H9 (cell line): ENCODE data around the gene HOXC11. TPM values are rescaled to one million over a fixed set of nuclear protein-coding genes. Genes with fewer than 3 reads are reported as not detected.

Experiments used
- DNase-seq: peaks from one replicate; pipeline ENCODE4 v3.0.0-alpha.2; 2017
- H2AFZ ChIP-seq: one replicate; pipeline ENCODE4 v1.6.1; 2013; ENCODE audit warnings: mild to moderate bottlenecking, low read length, control low read depth, moderate library complexity
- H2AK5ac ChIP-seq: 2 replicates; pipeline ENCODE4 v1.6.1; 2013; ENCODE audit warnings: low read length, control low read depth, mixed read lengths; ENCODE audit not compliant: insufficient read length
- H2BK120ac ChIP-seq: one replicate; pipeline ENCODE4 v1.6.1; 2013; ENCODE audit warnings: low read depth, mild to moderate bottlenecking, low read length, control low read depth, inconsistent platforms; ENCODE audit not compliant: poor library complexity, severe bottlenecking
- H2BK12ac ChIP-seq: 2 replicates; pipeline ENCODE4 v1.6.1; 2013; ENCODE audit warnings: low read length, control low read depth, mixed read lengths, low read depth; ENCODE audit not compliant: insufficient read length
- H2BK15ac ChIP-seq: 2 replicates; pipeline ENCODE4 v1.6.1; 2013; ENCODE audit warnings: low read depth, low read length, control low read depth
- H2BK20ac ChIP-seq: one replicate; pipeline ENCODE4 v1.6.1; 2013; ENCODE audit warnings: low read depth, mild to moderate bottlenecking, low read length, control low read depth, inconsistent platforms; ENCODE audit not compliant: poor library complexity, severe bottlenecking
- H2BK5ac ChIP-seq: 2 replicates; pipeline ENCODE4 v1.6.1; 2013; ENCODE audit warnings: low read length, control low read depth, mixed read lengths; ENCODE audit not compliant: insufficient read length
- H3K14ac ChIP-seq: 2 replicates; pipeline ENCODE4 v1.6.1; 2013; ENCODE audit warnings: low read length, control low read depth; ENCODE audit not compliant: insufficient read depth
- H3K18ac ChIP-seq: 2 replicates; pipeline ENCODE4 v1.6.1; 2013; ENCODE audit warnings: low read depth, mild to moderate bottlenecking, mixed read lengths, low read length, control low read depth; ENCODE audit not compliant: insufficient read length
- H3K23ac ChIP-seq: 2 replicates; pipeline ENCODE4 v1.6.1; 2013; ENCODE audit warnings: low read length, control low read depth, mixed read lengths, low read depth; ENCODE audit not compliant: insufficient read length
- H3K23me2 ChIP-seq: 2 replicates; pipeline ENCODE4 v1.6.1; 2013; ENCODE audit warnings: low read depth, mild to moderate bottlenecking, mixed read lengths, low read length, control low read depth; ENCODE audit not compliant: insufficient read length, poor library complexity, severe bottlenecking
- H3K27ac ChIP-seq: 2 replicates; pipeline ENCODE4 v1.5.1; 2013; ENCODE audit warnings: low read length, control low read depth, mixed read lengths, low read depth; ENCODE audit not compliant: insufficient read length
- H3K27me3 ChIP-seq: 2 replicates; pipeline ENCODE4 v1.6.1; 2013; ENCODE audit warnings: low read length, control low read depth, inconsistent platforms; ENCODE audit not compliant: insufficient read depth
- H3K4ac ChIP-seq: 2 replicates; pipeline ENCODE4 v1.6.1; 2013; ENCODE audit warnings: low read depth, mild to moderate bottlenecking, control low read depth, inconsistent platforms, low read length, moderate library complexity
- H3K4me1 ChIP-seq: 2 replicates; pipeline ENCODE4 v1.6.1; 2013; ENCODE audit warnings: low read length, control low read depth, inconsistent platforms; ENCODE audit not compliant: insufficient read depth
- H3K4me2 ChIP-seq: 2 replicates; pipeline ENCODE4 v1.6.1; 2013; ENCODE audit warnings: low read length, control low read depth, mixed read lengths; ENCODE audit not compliant: insufficient read length, insufficient read depth
- H3K56ac ChIP-seq: 2 replicates; pipeline ENCODE4 v1.6.1; 2013; ENCODE audit warnings: low read depth, mild to moderate bottlenecking, mixed read lengths, low read length, control low read depth; ENCODE audit not compliant: insufficient read length
- H3K79me1 ChIP-seq: 2 replicates; pipeline ENCODE4 v1.6.1; 2013; ENCODE audit warnings: low read depth, mild to moderate bottlenecking, moderate library complexity, low read length, control low read depth, inconsistent platforms; ENCODE audit not compliant: insufficient read depth, poor library complexity, severe bottlenecking
- H3K79me2 ChIP-seq: 2 replicates; pipeline ENCODE4 v1.6.1; 2013; ENCODE audit warnings: low read length, control low read depth, inconsistent platforms; ENCODE audit not compliant: insufficient read depth
- H3K9ac ChIP-seq: 2 replicates; pipeline ENCODE4 v1.6.1; 2013; ENCODE audit warnings: low read length, control low read depth, mixed read lengths; ENCODE audit not compliant: insufficient read length; ENCODE audit errors: extremely low read depth
- H3K9me3 ChIP-seq: one replicate; pipeline ENCODE4 v1.6.1; 2013; ENCODE audit warnings: low read depth, low read length, inconsistent platforms; ENCODE audit not compliant: control insufficient read depth
- H3T11ph ChIP-seq: one replicate; pipeline ENCODE4 v1.6.1; 2013; ENCODE audit warnings: mild to moderate bottlenecking, low read length, control low read depth, inconsistent platforms
- H4K20me1 ChIP-seq: one replicate; pipeline ENCODE4 v1.6.1; 2013; ENCODE audit not compliant: control insufficient read depth, insufficient read length, insufficient read depth
- H4K5ac ChIP-seq: 2 replicates; pipeline ENCODE4 v1.6.1; 2013; ENCODE audit warnings: low read depth, mild to moderate bottlenecking, mixed read lengths, low read length, control low read depth; ENCODE audit not compliant: insufficient read length
- H4K8ac ChIP-seq: replicated peaks from 2 replicates; pipeline ENCODE4 v1.6.1; 2013; ENCODE audit warnings: low read length, control low read depth, mixed read lengths, low read depth; ENCODE audit not compliant: insufficient read length
- H4K91ac ChIP-seq: 2 replicates; pipeline ENCODE4 v1.6.1; 2013; ENCODE audit warnings: low read depth, mild to moderate bottlenecking, moderate library complexity, mixed read lengths, low read length, control low read depth; ENCODE audit not compliant: insufficient read length
- H3K27ac Mint-ChIP-seq, 3 experiments: 2 replicates in 2 of 3; 3 replicates in 1 of 3; pipeline ENCODE4 v1.8.0; 2020 to 2021; ENCODE audit warnings: mixed read lengths in 3 of 3, mild to moderate bottlenecking in 1 of 3, moderate library complexity in 1 of 3
- H3K27me3 Mint-ChIP-seq: 2 replicates; pipeline ENCODE4 v1.8.0; 2021; ENCODE audit warnings: low read depth, mild to moderate bottlenecking, moderate library complexity, mixed read lengths
- H3K36me3 Mint-ChIP-seq, 3 experiments: 2 replicates in 2 of 3; 3 replicates in 1 of 3; pipeline ENCODE4 v1.8.0; 2020 to 2021; ENCODE audit warnings: low read depth in 3 of 3, mixed read lengths in 3 of 3; ENCODE audit not compliant: insufficient read depth in 1 of 3
- H3K4me1 Mint-ChIP-seq, 2 experiments: 2 replicates each; pipeline ENCODE4 v1.8.0; 2020; ENCODE audit warnings: mixed read lengths in 2 of 2
- H3K4me3 Mint-ChIP-seq, 2 experiments: 2 replicates in 1 of 2; 3 replicates in 1 of 2; pipeline ENCODE4 v1.8.0; 2020 to 2021; ENCODE audit warnings: mild to moderate bottlenecking in 2 of 2, mixed read lengths in 2 of 2, moderate library complexity in 1 of 2
- H3K9me3 Mint-ChIP-seq, 2 experiments: 2 replicates in 1 of 2; 3 replicates in 1 of 2; pipeline ENCODE4 v1.8.0; 2020; ENCODE audit warnings: mild to moderate bottlenecking in 2 of 2, mixed read lengths in 2 of 2, moderate library complexity in 1 of 2
- WGBS: extraction: QIAGEN DNeasy Blood & Tissue Kit; methylation state at CpG from one replicate; pipeline ENCODE4 v1.1.7; 2013; ENCODE audit warnings: missing lambda C conversion rate, low lambda C conversion rate, mixed read lengths; ENCODE audit not compliant: insufficient read length; ENCODE audit errors: extremely low coverage; 5-methylcytosine and 5-hydroxymethylcytosine counted together
- total RNA-seq: library from RNA; stranded (reverse); gene quantifications from 2 replicates; pipeline ENCODE4 v1.2.1, GENCODE V29; 2021
- TF ChIP-seq, protein P1 (sequence below): fragments of 200-600 bp; sonication (generic); conservative IDR thresholded peaks from 3 replicates; pipeline ENCODE4 v1.8.0; 2021; ENCODE audit warnings: antibody characterized with exemption, mild to moderate bottlenecking

HOXC11 gene
- total RNA-seq, 1 experiment from 2014 or later: not detected

DNA sequence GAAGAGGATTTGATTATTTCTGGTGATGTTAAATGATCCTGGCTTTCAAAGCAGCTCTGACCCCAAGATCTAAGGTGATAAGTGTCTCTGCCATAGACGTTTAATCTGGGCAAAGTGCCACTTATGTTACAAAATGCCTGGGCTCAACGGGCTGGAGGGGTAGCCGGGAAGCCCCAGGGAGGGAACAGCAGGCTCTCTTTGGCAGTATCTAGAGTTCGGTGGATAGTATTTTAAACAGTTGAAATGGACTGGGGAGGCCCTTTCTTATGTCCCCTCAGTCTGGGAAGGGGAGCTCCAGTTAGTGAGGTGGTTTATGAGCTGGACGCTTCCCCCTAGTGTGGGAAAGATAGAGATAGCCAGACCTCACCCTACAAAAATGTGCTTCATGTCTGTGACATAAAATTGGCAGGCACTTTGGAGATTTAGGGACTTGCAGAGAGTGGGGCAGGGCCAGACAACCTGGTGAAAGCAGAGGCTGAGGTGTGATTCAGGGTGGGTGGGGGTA, 5.5 kb upstream of the HOXC11 start:
- no peak overlapping the region for H3K14ac ChIP-seq

More for the DNA sequence above, 5.5 kb upstream of the HOXC11 start:
- Histone ChIP-seq H3K9ac (no peak overlapping the region), H3K4ac (no peak overlapping the region), H3K23ac (no peak overlapping the region), H4K5ac (no peak overlapping the region), H2BK120ac (no peak overlapping the region), H3K9me3 (no peaks in the 10 kb centered on the region), H3K18ac (no peak overlapping the region), H3K27ac (no peak overlapping the region), H3K79me2 (no peaks in the 10 kb centered on the region), H4K20me1 (no peaks in the 10 kb centered on the region), H2BK20ac (no peak overlapping the region), H2BK5ac (no peak overlapping the region), H2AK5ac (no peak overlapping the region), H2BK12ac (no peak overlapping the region), H3K4me2 (no peak overlapping the region), H3K79me1 (no peaks in the 10 kb centered on the region), H3K23me2 (no peaks in the 10 kb centered on the region), H4K8ac (no peak overlapping the region), H3T11ph (no peak overlapping the region), H3K27me3 (peaks cover 96% of the 10 kb centered on the region), H4K91ac (no peak overlapping the region), H3K4me1 (no peaks in the 10 kb centered on the region), H2BK15ac (no peak overlapping the region), H3K56ac (no peak overlapping the region), H2AFZ (no peak overlapping the region)
- Mint-ChIP-seq H3K36me3 (peaks cover 0 to 1% (median 0%) of the 10 kb centered on the region in 3 experiments; a peak in 1 of 7 replicates), H3K4me3 (no peak overlapping the region; a peak in 1 of 5 replicates), H3K9me3 (peaks cover 2 to 16% of the 10 kb centered on the region in 2 experiments; a peak in 2 of 5 replicates), H3K27ac (no peak overlapping the region), H3K27me3 (peaks cover 100% of the 10 kb centered on the region), H3K4me1 (peaks cover 8 to 12% of the 10 kb centered on the region in 2 experiments; a peak in 3 of 4 replicates)
- WGBS: no CpG with 5 or more reads among the region's 5 CpGs
- no peak for DNase-seq
- TF ChIP-seq, protein P1, sequence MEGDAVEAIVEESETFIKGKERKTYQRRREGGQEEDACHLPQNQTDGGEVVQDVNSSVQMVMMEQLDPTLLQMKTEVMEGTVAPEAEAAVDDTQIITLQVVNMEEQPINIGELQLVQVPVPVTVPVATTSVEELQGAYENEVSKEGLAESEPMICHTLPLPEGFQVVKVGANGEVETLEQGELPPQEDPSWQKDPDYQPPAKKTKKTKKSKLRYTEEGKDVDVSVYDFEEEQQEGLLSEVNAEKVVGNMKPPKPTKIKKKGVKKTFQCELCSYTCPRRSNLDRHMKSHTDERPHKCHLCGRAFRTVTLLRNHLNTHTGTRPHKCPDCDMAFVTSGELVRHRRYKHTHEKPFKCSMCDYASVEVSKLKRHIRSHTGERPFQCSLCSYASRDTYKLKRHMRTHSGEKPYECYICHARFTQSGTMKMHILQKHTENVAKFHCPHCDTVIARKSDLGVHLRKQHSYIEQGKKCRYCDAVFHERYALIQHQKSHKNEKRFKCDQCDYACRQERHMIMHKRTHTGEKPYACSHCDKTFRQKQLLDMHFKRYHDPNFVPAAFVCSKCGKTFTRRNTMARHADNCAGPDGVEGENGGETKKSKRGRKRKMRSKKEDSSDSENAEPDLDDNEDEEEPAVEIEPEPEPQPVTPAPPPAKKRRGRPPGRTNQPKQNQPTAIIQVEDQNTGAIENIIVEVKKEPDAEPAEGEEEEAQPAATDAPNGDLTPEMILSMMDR: no peak
